Activated naive CD4-positive, alpha-beta T cell treated with anti-CD3 and anti-CD28 coated beads for 36 hours (primary cell): ENCODE data around the gene VGLL4. TPM values are rescaled to one million over a fixed set of nuclear protein-coding genes. Genes with fewer than 3 reads are reported as not detected.

Experiments
- CTCF ChIA-PET: fragments of 350-600 bp; sonication (Branson Sonifier 250); formaldehyde crosslinking; loops from one replicate; lab custom pipeline; 2021; ENCODE audit warnings: antibody characterized with exemption; lab: Charles Lee
- DNase-seq: peaks from one replicate; pipeline ENCODE4 v3.0.0-alpha.2; 2020
- H3K27ac Mint-ChIP-seq: one replicate; pipeline ENCODE4 v1.8.0; 2021; ENCODE audit warnings: mild to moderate bottlenecking, mixed read lengths
- H3K27me3 Mint-ChIP-seq: one replicate; pipeline ENCODE4 v1.8.0; 2021; ENCODE audit warnings: low read depth, mixed read lengths
- H3K36me3 Mint-ChIP-seq: one replicate; pipeline ENCODE4 v1.8.0; 2021; ENCODE audit warnings: low read depth, mixed read lengths
- H3K4me1 Mint-ChIP-seq: one replicate; pipeline ENCODE4 v1.8.0; 2021; ENCODE audit warnings: low read depth, mixed read lengths
- H3K4me3 Mint-ChIP-seq: one replicate; pipeline ENCODE4 v1.8.0; 2021; ENCODE audit warnings: mild to moderate bottlenecking, moderate library complexity, mixed read lengths
- H3K9me3 Mint-ChIP-seq: one replicate; pipeline ENCODE4 v1.8.0; 2021; ENCODE audit warnings: mixed read lengths
- intact Hi-C: fragments of 100-400 bp; cut with micrococcal nuclease; formaldehyde crosslinking; loops from one replicate; pipeline ENCODE4 v1.15.1; 2023
- total RNA-seq, 2 experiments: library from RNA; stranded (reverse); gene quantifications; one replicate each; pipeline ENCODE4 v1.2.3, GENCODE V29; 2021

VGLL4 gene
- total RNA-seq, 2 experiments from 2014 or later: 6.3 to 7.7 TPM

- intact Hi-C loops: no loop called here
- Mint-ChIP-seq H3K4me1 (peaks cover 1% of the 10 kb centered on the region), H3K27ac (no peak overlapping the region), H3K9me3 (peaks cover 6% of the 10 kb centered on the region), H3K27me3 (no peaks in the 10 kb centered on the region), H3K4me3 (no peak overlapping the region), H3K36me3 (peaks cover 2% of the 10 kb centered on the region)
- DNase-seq: no peak
- CTCF ChIA-PET: no interaction called here
These were observed 99.7 kb downstream of the VGLL4 start for GRCh38 chr3:11543948-11544387.

GRCh38 chr3:11543141-11543947 lies 100.4 kb downstream of the VGLL4 start:
- intact Hi-C loops: no loop called here
- CTCF ChIA-PET: no interaction called here
- H3K27me3 Mint-ChIP-seq: no peaks in the 10 kb centered on the region
- no peak for DNase-seq
- no peak overlapping the region for H3K4me3 Mint-ChIP-seq
- H3K4me1 Mint-ChIP-seq: peaks cover 1% of the 10 kb centered on the region
- peaks cover 2% of the 10 kb centered on the region for H3K36me3 Mint-ChIP-seq
- peaks cover 6% of the 10 kb centered on the region for H3K9me3 Mint-ChIP-seq
- no peak overlapping the region for H3K27ac Mint-ChIP-seq

GRCh38 chr3:11542551-11542950 lies 101.2 kb downstream of the VGLL4 start:
- intact Hi-C loops: no loop called here
- Mint-ChIP-seq H3K27ac (no peak overlapping the region), H3K27me3 (no peaks in the 10 kb centered on the region), H3K9me3 (peaks cover 5% of the 10 kb centered on the region), H3K36me3 (peaks cover 2% of the 10 kb centered on the region), H3K4me1 (no peaks in the 10 kb centered on the region), H3K4me3 (no peak overlapping the region)
- CTCF ChIA-PET: no interaction called here
- no peak for DNase-seq

- Mint-ChIP-seq H3K27ac (no peak overlapping the region), H3K9me3 (no peaks in the 10 kb centered on the region), H3K36me3 (peaks cover 3% of the 10 kb centered on the region), H3K27me3 (no peaks in the 10 kb centered on the region), H3K4me1 (no peaks in the 10 kb centered on the region), H3K4me3 (no peak overlapping the region)
- DNase-seq: no peak
- CTCF ChIA-PET: interaction anchor here (0.7 kb wide), 1 partner anchor 23 kb away, joined by 3 read pairs; no protein-coding TSS in a partner anchor
- intact Hi-C loops: no loop called here
These were observed 102.1 kb downstream of the VGLL4 start for GRCh38 chr3:11541321-11542303.

- H3K4me1 Mint-ChIP-seq: no peaks in the 10 kb centered on the region
- intact Hi-C loops: no loop called here
- no peak overlapping the region for H3K4me3 Mint-ChIP-seq
- H3K9me3 Mint-ChIP-seq: no peaks in the 10 kb centered on the region
- no peak overlapping the region for H3K27ac Mint-ChIP-seq
- H3K36me3 Mint-ChIP-seq: peaks cover 3% of the 10 kb centered on the region
- DNase-seq: no peak
- CTCF ChIA-PET: no interaction called here
- no peaks in the 10 kb centered on the region for H3K27me3 Mint-ChIP-seq
These were observed 104.0 kb downstream of the VGLL4 start for GRCh38 chr3:11539677-11540076.

- H3K27ac Mint-ChIP-seq: no peak overlapping the region
- DNase-seq: no peak
- H3K4me3 Mint-ChIP-seq: no peak overlapping the region
- no peaks in the 10 kb centered on the region for H3K27me3 Mint-ChIP-seq
- no peaks in the 10 kb centered on the region for H3K4me1 Mint-ChIP-seq
- H3K36me3 Mint-ChIP-seq: peaks cover 3% of the 10 kb centered on the region
- CTCF ChIA-PET: no interaction called here
- intact Hi-C loops: no loop called here
- no peaks in the 10 kb centered on the region for H3K9me3 Mint-ChIP-seq
These were observed 104.5 kb downstream of the VGLL4 start for GRCh38 chr3:11539218-11539617.

GRCh38 chr3:11538581-11538980 lies 105.1 kb downstream of the VGLL4 start:
- intact Hi-C loops: no loop called here
- no peak for DNase-seq
- no peaks in the 10 kb centered on the region for H3K27me3 Mint-ChIP-seq
- H3K4me3 Mint-ChIP-seq: no peak overlapping the region
- no peak overlapping the region for H3K27ac Mint-ChIP-seq
- CTCF ChIA-PET: interaction anchor here (0.5 kb wide), 1 partner anchor 170 kb away, joined by 3 read pairs; no protein-coding TSS in a partner anchor
- H3K9me3 Mint-ChIP-seq: no peaks in the 10 kb centered on the region
- no peaks in the 10 kb centered on the region for H3K4me1 Mint-ChIP-seq
- H3K36me3 Mint-ChIP-seq: peaks cover 3% of the 10 kb centered on the region

- no peak overlapping the region for H3K4me3 Mint-ChIP-seq
- CTCF ChIA-PET: no interaction called here
- no peaks in the 10 kb centered on the region for H3K4me1 Mint-ChIP-seq
- peaks cover 3% of the 10 kb centered on the region for H3K36me3 Mint-ChIP-seq
- no peak overlapping the region for H3K27ac Mint-ChIP-seq
- intact Hi-C loops: no loop called here
- H3K27me3 Mint-ChIP-seq: no peaks in the 10 kb centered on the region
- H3K9me3 Mint-ChIP-seq: no peaks in the 10 kb centered on the region
- DNase-seq: no peak
These were observed 106.6 kb downstream of the VGLL4 start for GRCh38 chr3:11536936-11537612.

- no peak overlapping the region for H3K4me3 Mint-ChIP-seq
- CTCF ChIA-PET: no interaction called here
- H3K9me3 Mint-ChIP-seq: no peaks in the 10 kb centered on the region
- H3K27me3 Mint-ChIP-seq: no peaks in the 10 kb centered on the region
- intact Hi-C loops: no loop called here
- no peak for DNase-seq
- no peak overlapping the region for H3K27ac Mint-ChIP-seq
- H3K36me3 Mint-ChIP-seq: peaks cover 2% of the 10 kb centered on the region
- no peaks in the 10 kb centered on the region for H3K4me1 Mint-ChIP-seq
These were observed 107.4 kb downstream of the VGLL4 start for GRCh38 chr3:11536132-11536935.

GRCh38 chr3:11535243-11535960 lies 108.3 kb downstream of the VGLL4 start:
- CTCF ChIA-PET: no interaction called here
- Mint-ChIP-seq H3K9me3 (no peaks in the 10 kb centered on the region), H3K27me3 (no peaks in the 10 kb centered on the region), H3K4me3 (no peak overlapping the region), H3K27ac (no peak overlapping the region), H3K36me3 (peaks cover 2% of the 10 kb centered on the region), H3K4me1 (no peaks in the 10 kb centered on the region)
- intact Hi-C loops: no loop called here
- no peak for DNase-seq

GRCh38 chr3:11534793-11535101 lies 109.0 kb downstream of the VGLL4 start:
- H3K27ac Mint-ChIP-seq: no peak overlapping the region
- no peak overlapping the region for H3K4me3 Mint-ChIP-seq
- no peaks in the 10 kb centered on the region for H3K27me3 Mint-ChIP-seq
- H3K4me1 Mint-ChIP-seq: no peaks in the 10 kb centered on the region
- peaks cover 2% of the 10 kb centered on the region for H3K36me3 Mint-ChIP-seq
- H3K9me3 Mint-ChIP-seq: no peaks in the 10 kb centered on the region
- intact Hi-C loops: no loop called here
- CTCF ChIA-PET: no interaction called here
- DNase-seq: no peak
